Heart left ventricle (tissue), 16 donors: Measurements from ENCODE around the gene SLC66A2. TPM values are rescaled to one million over a fixed set of nuclear protein-coding genes. Genes with fewer than 3 reads are reported as not detected.

Experiments
- ATAC-seq, 4 donors: fragments of 200-7000 bp; cut with Tn5 transposase; one replicate each; pipeline ENCODE4 v1.9.1; 2020 to 2022; ENCODE audit warnings: moderate library complexity in 4 of 4, mild to moderate bottlenecking in 3 of 4, moderate number of reproducible peaks in 1 of 4
- DNase-seq, 5 donors: peaks; one replicate each; pipeline ENCODE4 v3.0.0-alpha.2; 2020
- H3K27ac ChIP-seq, 12 donors: fragments of 200-600 bp; sonication (generic) in 4 of 12; one replicate each; pipeline versions ENCODE4 v1.5.0 to v1.8.0; 2016 to 2022; ENCODE audit warnings: mild to moderate bottlenecking in 2 of 12
- H3K27me3 ChIP-seq, 9 donors: fragments of 200-600 bp; sonication (generic) in 2 of 9; one replicate each; pipeline versions ENCODE4 v1.5.1 to v1.8.0; 2016 to 2022; ENCODE audit warnings: mild to moderate bottlenecking in 3 of 9
- H3K36me3 ChIP-seq, 9 donors: fragments of 200-600 bp; sonication (generic) in 2 of 9; one replicate each; pipeline versions ENCODE4 v1.5.0 to v1.8.0; 2018 to 2022; ENCODE audit warnings: mild to moderate bottlenecking in 2 of 9
- H3K4me1 ChIP-seq, 12 donors: fragments of 200-600 bp; sonication (generic) in 4 of 12; one replicate each; pipeline versions ENCODE4 v1.5.0 to v1.8.0; 2016 to 2022; ENCODE audit warnings: mild to moderate bottlenecking in 3 of 12
- H3K4me3 ChIP-seq, 12 donors: fragments of 200-600 bp; sonication (generic) in 4 of 12; one replicate each; pipeline versions ENCODE4 v1.5.0 to v1.8.0; 2017 to 2022; ENCODE audit warnings: mild to moderate bottlenecking in 9 of 12, moderate library complexity in 4 of 12
- H3K9me3 ChIP-seq, 12 donors: fragments of 200-600 bp; sonication (generic) in 4 of 12; one replicate each; pipeline versions ENCODE4 v1.5.0 to v1.8.0; 2016 to 2022; ENCODE audit warnings: mild to moderate bottlenecking in 1 of 12
- POLR2A ChIP-seq, 2 donors: fragments of 450-650 bp; IDR thresholded peaks; one replicate each; pipeline ENCODE4 v1.6.1; 2017; ENCODE audit warnings: antibody characterized with exemption in 2 of 2, mild to moderate bottlenecking in 2 of 2, moderate library complexity in 2 of 2
- WGBS, 4 donors: extraction: QIAGEN DNeasy Blood & Tissue Kit in 2 of 4; methylation state at CpG; one replicate each; pipeline versions ENCODE4 v1.1.5 to v1.1.7; 2013 to 2018; 5-methylcytosine and 5-hydroxymethylcytosine counted together
- intact Hi-C, 10 donors: fragments of 100-400 bp; cut with DNase I; formaldehyde crosslinking; loops; one replicate each; pipeline versions ENCODE4 v1.11.1 to v1.14.2; 2022
- polyA plus RNA-seq, 2 donors: library from polyadenylated mRNA; stranded (reverse); fragments of 200-250 nt; gene quantifications; one replicate each; pipeline ENCODE4 v1.2.3, GENCODE V29; 2013
- total RNA-seq, 9 donors: library from RNA; depleted of rRNA in 2 of 9; stranded (reverse); fragments of >200 nt in 2 of 9; fragmentation: NEBNext Ultra II Directional in 3 of 9; extraction: Animal tissue kit (Norgen Biotek cat#: 25700) in 3 of 9; gene quantifications; one replicate each; pipeline versions ENCODE4 v1.1.0 to v1.2.4, GENCODE V29; 2016 to 2023
- TF ChIP-seq, protein P1 (sequence below), 12 donors: fragments of 200-600 bp; sonication (generic) in 4 of 12; IDR thresholded peaks; one replicate each; pipeline versions ENCODE4 v1.5.0 to v1.8.0; 2018 to 2022; ENCODE audit warnings: antibody characterized with exemption in 12 of 12, mild to moderate bottlenecking in 5 of 12
- donor health status: ischemic (EF 13 %, LVEDD 7.1; RV severe dilation, severe dysfunction).
- donor health status: healthy with polysubstance abuse.
- donor health status: DM: no; HTN: yes; CAD: no.
- donor health status: DM: no; HTN: no; CAD: no.
- donor health status: ischemic (EF 25% LVEDD 6.9; RV normal size, moderate dysfunction).
- donor health status: ischemic (EF 25% LVEDD 5.7; RV mildly dilated, moderate dysfunction).
- donor health status: healthy.
- donor health status: DM: yes; HTN: yes; CAD: no.
- donor health status: ischemic (EF 35%, LVEDD 5.7; RV mildly dilated, moderate dysfunction).
- donor health status: nonischemic (EF 11% LVEDD 7.7; RV severe dilation, severe dysfunction).
- donor health status: DM: yes; HTN: yes; CAD: no.
- donor health status: PGD.
- donor health status: ischemic (EF 29% LVEDD 5.4; RV normal size, mild dysfunction).
- donor health status: nonischemic (EF 23%, LVEDD 6.1; RV moderate dilation, normal function).

Gene SLC66A2
- total and polyA plus RNA-seq, 11 donors, result 19.7 to 33.4 (median 26.6) TPM

DNA sequence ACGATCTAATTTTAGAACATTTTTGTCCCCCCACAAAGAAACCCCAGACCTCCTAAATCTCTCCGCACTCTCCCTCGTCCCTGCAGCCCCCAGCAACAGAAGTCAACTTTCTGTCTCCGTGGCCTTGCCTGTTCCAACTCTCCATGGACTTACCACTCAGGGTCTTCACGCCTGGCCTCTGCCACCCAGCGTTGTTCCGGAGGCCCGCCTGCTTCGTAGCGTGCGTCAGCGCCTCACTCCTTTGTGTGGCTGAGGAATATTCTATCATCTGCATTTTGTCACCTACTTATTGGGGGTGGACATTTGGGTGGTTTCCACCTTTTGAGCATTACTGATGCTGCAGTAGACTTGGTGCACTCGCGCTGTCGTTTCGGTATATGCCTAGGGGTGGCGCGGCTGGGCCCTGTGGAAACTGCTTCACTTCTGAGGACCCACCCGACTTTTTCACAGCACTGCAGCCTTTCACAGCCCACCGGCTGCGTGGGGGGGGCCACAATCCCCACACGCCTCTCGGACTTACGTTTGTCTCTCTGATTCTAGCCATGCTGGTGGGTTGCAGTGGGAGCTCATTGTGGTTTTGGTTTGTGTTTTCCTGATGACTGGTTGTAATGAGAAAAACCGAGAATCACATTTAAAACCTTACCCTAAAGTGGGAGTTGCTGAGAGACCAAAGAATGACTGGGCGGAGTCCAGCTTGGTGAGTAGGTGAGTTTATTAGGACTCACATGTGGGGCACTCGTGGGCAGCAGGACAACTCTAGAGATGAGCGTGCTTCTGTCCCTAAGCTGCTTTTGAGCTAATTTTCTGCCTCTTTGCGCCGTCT lies 11.6 kb upstream of the SLC66A2 start:
- Histone ChIP-seq H3K4me1 (peaks cover 0 to 18% (median 8%) of the 10 kb centered on the region in 12 donors), H3K27me3 (peaks cover 0 to 5% (median 0%) of the 10 kb centered on the region in 9 donors), H3K9me3 (no peaks in the 10 kb centered on the region), H3K27ac (no peak overlapping the region), H3K4me3 (no peak overlapping the region), H3K36me3 (peaks cover 0 to 8% (median 4%) of the 10 kb centered on the region in 9 donors)
- intact Hi-C loops, result no loop called here
- TF ChIP-seq POLR2A (IDR thresholded peaks at IDR 0.05), result no peak
- TF ChIP-seq, protein P1, sequence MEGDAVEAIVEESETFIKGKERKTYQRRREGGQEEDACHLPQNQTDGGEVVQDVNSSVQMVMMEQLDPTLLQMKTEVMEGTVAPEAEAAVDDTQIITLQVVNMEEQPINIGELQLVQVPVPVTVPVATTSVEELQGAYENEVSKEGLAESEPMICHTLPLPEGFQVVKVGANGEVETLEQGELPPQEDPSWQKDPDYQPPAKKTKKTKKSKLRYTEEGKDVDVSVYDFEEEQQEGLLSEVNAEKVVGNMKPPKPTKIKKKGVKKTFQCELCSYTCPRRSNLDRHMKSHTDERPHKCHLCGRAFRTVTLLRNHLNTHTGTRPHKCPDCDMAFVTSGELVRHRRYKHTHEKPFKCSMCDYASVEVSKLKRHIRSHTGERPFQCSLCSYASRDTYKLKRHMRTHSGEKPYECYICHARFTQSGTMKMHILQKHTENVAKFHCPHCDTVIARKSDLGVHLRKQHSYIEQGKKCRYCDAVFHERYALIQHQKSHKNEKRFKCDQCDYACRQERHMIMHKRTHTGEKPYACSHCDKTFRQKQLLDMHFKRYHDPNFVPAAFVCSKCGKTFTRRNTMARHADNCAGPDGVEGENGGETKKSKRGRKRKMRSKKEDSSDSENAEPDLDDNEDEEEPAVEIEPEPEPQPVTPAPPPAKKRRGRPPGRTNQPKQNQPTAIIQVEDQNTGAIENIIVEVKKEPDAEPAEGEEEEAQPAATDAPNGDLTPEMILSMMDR (IDR thresholded peaks at IDR 0.05), result no peak
- DNase-seq (no peak), ATAC-seq (no peak)
- WGBS, 4 donors, result 91 to 94% (median 93%) methylated on average over 30 of the region's 30 CpGs

DNA sequence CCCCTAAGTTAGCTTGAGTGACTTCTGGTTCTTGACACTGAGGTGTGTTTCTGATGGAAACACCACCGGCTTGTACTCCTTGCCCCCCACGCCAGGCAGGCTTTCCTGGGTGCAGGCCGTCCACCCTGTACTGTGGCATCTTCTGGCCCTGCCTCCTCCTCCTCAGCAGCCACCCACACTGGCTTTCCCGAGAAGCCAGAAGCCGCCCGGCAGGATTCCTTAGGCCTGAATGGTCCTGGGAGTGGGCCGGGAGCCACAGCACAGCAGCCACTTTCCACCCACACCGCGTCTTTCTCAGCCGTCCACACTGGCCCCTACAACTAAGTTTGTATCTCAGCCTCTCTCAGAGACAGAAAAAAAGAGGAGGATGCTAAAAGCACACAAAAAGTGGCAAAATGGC lies 10.9 kb upstream of the SLC66A2 start:
- peak in 1 of 4 donors; percentile 2 for ATAC-seq
- peaks cover 0 to 2% (median 0%) of the 10 kb centered on the region in 9 donors for H3K36me3 ChIP-seq
- DNase-seq, result no peak
- intact Hi-C loops, result no loop called here
- H3K27me3 ChIP-seq, result peaks cover 0 to 5% (median 0%) of the 10 kb centered on the region in 9 donors
- peaks cover 0 to 18% (median 8%) of the 10 kb centered on the region in 12 donors for H3K4me1 ChIP-seq
- TF ChIP-seq POLR2A (IDR thresholded peaks at IDR 0.05), result no peak
- TF ChIP-seq, protein P1 (IDR thresholded peaks at IDR 0.05), result no peak
- no peaks in the 10 kb centered on the region for H3K9me3 ChIP-seq
- WGBS, 4 donors, result 73 to 89% (median 80%) methylated on average over 10 of the region's 10 CpGs
- no peak overlapping the region for H3K27ac ChIP-seq
- H3K4me3 ChIP-seq, result no peak overlapping the region

DNA sequence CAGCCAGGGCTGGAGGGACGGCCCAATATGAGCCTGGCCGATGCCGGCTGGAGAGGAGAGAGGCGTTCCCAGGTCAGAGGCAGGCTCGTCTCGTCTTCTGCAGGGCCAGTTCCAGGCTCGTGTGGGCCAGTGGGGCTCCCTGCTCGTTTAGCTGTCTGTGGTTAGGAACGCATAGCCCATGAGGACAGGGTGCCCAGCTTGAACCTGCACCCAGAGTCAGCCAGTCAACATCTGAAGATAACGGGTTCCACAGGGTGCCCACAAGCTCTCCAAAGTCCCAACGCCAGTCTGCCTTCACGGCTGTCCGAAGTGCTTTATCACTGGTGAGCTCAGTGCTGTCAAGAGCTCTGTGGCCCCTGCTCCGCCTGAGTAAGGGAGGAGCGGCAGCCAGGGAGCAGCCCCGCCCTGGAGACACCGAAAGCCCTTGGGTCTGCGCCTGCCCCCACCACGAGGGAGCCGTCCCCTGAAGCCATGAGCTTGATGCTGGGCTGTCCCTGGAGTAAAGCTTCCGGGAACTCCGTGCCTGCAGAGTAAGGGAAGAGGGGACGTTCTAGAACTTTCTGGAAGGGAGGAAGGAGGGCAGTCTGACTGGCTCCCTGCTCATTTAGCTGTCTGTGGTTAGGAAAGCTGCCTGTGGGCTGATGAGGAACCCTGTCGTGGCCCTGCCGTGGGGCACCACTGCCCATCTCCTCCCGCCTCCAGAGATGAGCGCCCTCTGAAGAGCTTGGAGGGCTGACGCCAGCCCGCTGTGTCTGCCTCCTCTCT lies 10.3 kb upstream of the SLC66A2 start:
- Histone ChIP-seq H3K27ac (no peak overlapping the region), H3K4me1 (peaks cover 0 to 18% (median 8%) of the 10 kb centered on the region in 12 donors), H3K36me3 (no peaks in the 10 kb centered on the region), H3K27me3 (peaks cover 0 to 5% (median 0%) of the 10 kb centered on the region in 9 donors), H3K9me3 (no peaks in the 10 kb centered on the region), H3K4me3 (no peak overlapping the region)
- DNase-seq, result no peak
- 67 to 75% (median 72%) methylated on average over 22 to 29 of the region's 29 CpGs for WGBS, 4 donors
- intact Hi-C loops, result no loop called here
- no peak for ATAC-seq
- TF ChIP-seq, protein P1 (IDR thresholded peaks at IDR 0.05), result no peak
- TF ChIP-seq POLR2A (IDR thresholded peaks at IDR 0.05), result no peak
